Fibroblast of lung (primary cell): ENCODE data around the gene ELOVL3. TPM values are rescaled to one million over a fixed set of nuclear protein-coding genes. Genes with fewer than 3 reads are reported as not detected.
A peak's percentile ranks its signal among the peaks of the same experiment; 100 is the strongest.

ENCODE experiments used
- DNase-seq, 2 donors: peaks; one replicate each; pipeline versions ENCODE4 v3.0.0 to v3.0.0-alpha.2; 2010; ENCODE audit warnings: low read depth in 2 of 2
- H2AFZ ChIP-seq: 2 replicates; pipeline ENCODE4 v1.5.1; 2012; ENCODE audit warnings: low read length, control low read depth, inconsistent platforms
- H3K27ac ChIP-seq: 2 replicates; pipeline ENCODE4 v1.5.1; 2011; ENCODE audit warnings: low read length, control low read depth; ENCODE audit not compliant: insufficient read depth
- H3K27me3 ChIP-seq: 2 replicates; pipeline ENCODE4 v1.5.1; 2011; ENCODE audit warnings: mild to moderate bottlenecking, low read length; ENCODE audit not compliant: control insufficient read depth, insufficient read depth
- H3K36me3 ChIP-seq: 2 replicates; pipeline ENCODE4 v1.5.1; 2011; ENCODE audit warnings: low read length; ENCODE audit not compliant: control insufficient read depth, insufficient read depth
- H3K4me1 ChIP-seq: 2 replicates; pipeline ENCODE4 v1.5.1; 2011; ENCODE audit warnings: low read length; ENCODE audit not compliant: control insufficient read depth, insufficient read depth; ENCODE audit errors: extremely low read depth
- H3K4me2 ChIP-seq: 2 replicates; pipeline ENCODE4 v1.5.1; 2011; ENCODE audit warnings: low read length, control low read depth; ENCODE audit not compliant: insufficient read depth; ENCODE audit errors: extremely low read depth
- H3K4me3 ChIP-seq, 4 experiments: fragments of 200-600 bp in 1 of 4; sonication (generic) in 1 of 4; replicated peaks in 1 of 4; 2 replicates each; pipeline ENCODE4 v1.5.1; 2011 to 2016; ENCODE audit warnings: low read length in 4 of 4, low read depth in 3 of 4, mild to moderate bottlenecking in 3 of 4, control low read depth in 2 of 4, inconsistent platforms in 1 of 4, mixed read lengths in 1 of 4; ENCODE audit not compliant: insufficient read depth in 1 of 4; ENCODE audit errors: control extremely low read depth in 1 of 4
- H3K79me2 ChIP-seq: 2 replicates; pipeline ENCODE4 v1.5.1; 2012; ENCODE audit warnings: mild to moderate bottlenecking, low read length, inconsistent platforms; ENCODE audit not compliant: control insufficient read depth, insufficient read depth
- H3K9ac ChIP-seq: 2 replicates; pipeline ENCODE4 v1.5.1; 2011; ENCODE audit warnings: mild to moderate bottlenecking, low read length, control low read depth; ENCODE audit not compliant: insufficient read depth
- H3K9me3 ChIP-seq: 2 replicates; pipeline ENCODE4 v1.5.1; 2012; ENCODE audit warnings: low read depth, low read length; ENCODE audit not compliant: control insufficient read depth, insufficient read depth
- H4K20me1 ChIP-seq: 2 replicates; pipeline ENCODE4 v1.5.1; 2011; ENCODE audit warnings: low read length; ENCODE audit not compliant: control insufficient read depth, insufficient read depth; ENCODE audit errors: extremely low read depth
- EZH2 ChIP-seq: IDR thresholded peaks from 2 replicates; pipeline ENCODE4 v1.5.1; 2012; ENCODE audit warnings: low read length, control low read depth, mild to moderate bottlenecking; ENCODE audit errors: missing control alignments
- polyA plus RNA-seq, 2 donors: library from polyadenylated mRNA; depleted of rRNA in 1 of 2; stranded (reverse) in 1 of 2; unstranded in 1 of 2; fragments of >200 nt; gene quantifications; 2 replicates each; pipeline ENCODE4 v1.2.1, GENCODE V29; 2011 to 2012; ENCODE audit warnings: missing spikeins in 1 of 2
- total RNA-seq: library from RNA; depleted of rRNA; stranded (reverse); fragments of >200 nt; gene quantifications from 2 replicates; pipeline ENCODE4 v1.2.1, GENCODE V29; 2014
- TF ChIP-seq, protein P1 (sequence below), 2 donors: IDR thresholded peaks in 1 of 2; conservative IDR thresholded peaks in 1 of 2; 1 replicate in 1 of 2; 2 replicates in 1 of 2; pipeline ENCODE4 v1.5.1; 2011 to 2012; ENCODE audit warnings: low read length in 2 of 2, control low read depth in 1 of 2, inconsistent platforms in 1 of 2, low read depth in 1 of 2, mild to moderate bottlenecking in 1 of 2

Gene ELOVL3
- total and polyA plus RNA-seq, 2 donors (not counting 1 experiment from before 2014, with no cell fraction given): 0.27 to 0.66 TPM

- peaks cover 5% of the 10 kb centered on the region for H3K4me1 ChIP-seq
- no peak overlapping the region for H3K4me3 ChIP-seq
- H3K79me2 ChIP-seq: no peaks in the 10 kb centered on the region
- H3K9me3 ChIP-seq: no peaks in the 10 kb centered on the region
- H3K27ac ChIP-seq: no peak overlapping the region
- no peaks in the 10 kb centered on the region for H4K20me1 ChIP-seq
- H2AFZ ChIP-seq: no peak overlapping the region
- no peak for DNase-seq
- TF ChIP-seq, protein P1, sequence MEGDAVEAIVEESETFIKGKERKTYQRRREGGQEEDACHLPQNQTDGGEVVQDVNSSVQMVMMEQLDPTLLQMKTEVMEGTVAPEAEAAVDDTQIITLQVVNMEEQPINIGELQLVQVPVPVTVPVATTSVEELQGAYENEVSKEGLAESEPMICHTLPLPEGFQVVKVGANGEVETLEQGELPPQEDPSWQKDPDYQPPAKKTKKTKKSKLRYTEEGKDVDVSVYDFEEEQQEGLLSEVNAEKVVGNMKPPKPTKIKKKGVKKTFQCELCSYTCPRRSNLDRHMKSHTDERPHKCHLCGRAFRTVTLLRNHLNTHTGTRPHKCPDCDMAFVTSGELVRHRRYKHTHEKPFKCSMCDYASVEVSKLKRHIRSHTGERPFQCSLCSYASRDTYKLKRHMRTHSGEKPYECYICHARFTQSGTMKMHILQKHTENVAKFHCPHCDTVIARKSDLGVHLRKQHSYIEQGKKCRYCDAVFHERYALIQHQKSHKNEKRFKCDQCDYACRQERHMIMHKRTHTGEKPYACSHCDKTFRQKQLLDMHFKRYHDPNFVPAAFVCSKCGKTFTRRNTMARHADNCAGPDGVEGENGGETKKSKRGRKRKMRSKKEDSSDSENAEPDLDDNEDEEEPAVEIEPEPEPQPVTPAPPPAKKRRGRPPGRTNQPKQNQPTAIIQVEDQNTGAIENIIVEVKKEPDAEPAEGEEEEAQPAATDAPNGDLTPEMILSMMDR (conservative IDR thresholded peaks at IDR 0.05 in 1 of 2, IDR thresholded peaks at IDR 0.05 in 1 of 2; ENCODE audit: low read depth in 1 of 2, low read length in 2 of 2): no peak
- no peak for TF ChIP-seq EZH2
- no peaks in the 10 kb centered on the region for H3K36me3 ChIP-seq
- H3K4me2 ChIP-seq: no peak overlapping the region
- no peak overlapping the region for H3K9ac ChIP-seq
- H3K27me3 ChIP-seq: peaks cover 37% of the 10 kb centered on the region
Observed at GRCh38 chr10:102233997-102234396, 7.9 kb downstream of the ELOVL3 start.

DNA sequence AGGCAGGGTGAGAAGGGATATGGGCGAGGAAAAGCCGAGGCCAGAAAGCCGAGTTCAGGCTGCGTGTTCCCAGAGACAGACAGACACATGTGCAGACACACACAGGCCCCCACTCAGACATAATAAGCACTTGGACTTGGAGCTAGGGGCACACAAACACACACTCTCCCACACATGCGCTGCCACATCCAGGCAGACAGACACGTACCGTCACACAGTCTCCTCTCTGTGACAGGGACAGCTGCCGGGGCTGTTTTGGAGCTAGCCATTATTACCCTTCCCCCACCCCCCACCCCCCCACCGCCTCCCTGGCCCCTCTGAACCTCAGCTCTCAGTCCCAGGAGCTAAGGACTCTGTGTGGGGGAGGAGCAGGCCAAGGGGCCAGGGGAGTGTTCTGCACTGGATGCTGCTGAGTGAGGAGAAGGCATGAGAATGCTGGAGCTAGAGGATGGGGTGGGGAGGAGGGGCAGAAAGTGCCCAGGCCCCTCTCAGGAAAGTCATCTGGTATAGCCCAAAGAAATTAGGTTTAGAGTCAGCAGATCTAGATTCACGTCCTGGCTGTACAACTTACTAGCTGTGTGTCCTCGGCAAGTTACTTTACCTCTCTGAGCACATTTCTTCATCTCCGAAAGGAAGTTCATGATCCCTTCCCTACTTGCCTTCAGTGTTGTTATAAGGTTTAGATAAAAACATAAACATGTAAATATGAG, 8.9 kb downstream of the ELOVL3 start:
- Histone ChIP-seq H3K9ac (no peak overlapping the region), H2AFZ (no peak overlapping the region), H4K20me1 (no peaks in the 10 kb centered on the region), H3K27me3 (peaks cover 44% of the 10 kb centered on the region), H3K4me3 (no peak overlapping the region), H3K9me3 (no peaks in the 10 kb centered on the region), H3K36me3 (no peaks in the 10 kb centered on the region), H3K4me2 (no peak overlapping the region), H3K4me1 (peaks cover 4% of the 10 kb centered on the region), H3K79me2 (no peaks in the 10 kb centered on the region), H3K27ac (no peak overlapping the region)
- DNase-seq: no peak
- TF ChIP-seq, protein P1 (conservative IDR thresholded peaks at IDR 0.05 in 1 of 2, IDR thresholded peaks at IDR 0.05 in 1 of 2; ENCODE audit: low read depth in 1 of 2, low read length in 2 of 2): no peak
- TF ChIP-seq EZH2: no peak

- Histone ChIP-seq H3K9ac (no peak overlapping the region), H2AFZ (no peak overlapping the region), H3K4me1 (peaks cover 4% of the 10 kb centered on the region), H3K9me3 (no peaks in the 10 kb centered on the region), H3K27me3 (peaks cover 49% of the 10 kb centered on the region), H3K36me3 (no peaks in the 10 kb centered on the region), H3K4me3 (no peak overlapping the region), H3K4me2 (no peak overlapping the region), H3K79me2 (no peaks in the 10 kb centered on the region), H3K27ac (no peak overlapping the region), H4K20me1 (no peaks in the 10 kb centered on the region)
- TF ChIP-seq EZH2: no peak
- TF ChIP-seq, protein P1 (conservative IDR thresholded peaks at IDR 0.05 in 1 of 2, IDR thresholded peaks at IDR 0.05 in 1 of 2; ENCODE audit: low read depth in 1 of 2, low read length in 2 of 2): no peak
- peak in 1 of 2 donors; percentile 34 for DNase-seq
Observed at GRCh38 chr10:102235598-102235920, 9.5 kb downstream of the ELOVL3 start.
